ENCODE results near the gene ARHGEF25. TPM values are rescaled to one million over a fixed set of nuclear protein-coding genes. Genes with fewer than 3 reads are reported as not detected.

The ARHGEF25 gene
- total RNA-seq, 1 donor: 48.4 TPM

- no peak for DNase-seq (ENCODE audit: low read depth)
- H3K4me3 ChIP-seq (ENCODE audit: low read depth, low read length): no peak overlapping the region
- TF ChIP-seq, protein P1, sequence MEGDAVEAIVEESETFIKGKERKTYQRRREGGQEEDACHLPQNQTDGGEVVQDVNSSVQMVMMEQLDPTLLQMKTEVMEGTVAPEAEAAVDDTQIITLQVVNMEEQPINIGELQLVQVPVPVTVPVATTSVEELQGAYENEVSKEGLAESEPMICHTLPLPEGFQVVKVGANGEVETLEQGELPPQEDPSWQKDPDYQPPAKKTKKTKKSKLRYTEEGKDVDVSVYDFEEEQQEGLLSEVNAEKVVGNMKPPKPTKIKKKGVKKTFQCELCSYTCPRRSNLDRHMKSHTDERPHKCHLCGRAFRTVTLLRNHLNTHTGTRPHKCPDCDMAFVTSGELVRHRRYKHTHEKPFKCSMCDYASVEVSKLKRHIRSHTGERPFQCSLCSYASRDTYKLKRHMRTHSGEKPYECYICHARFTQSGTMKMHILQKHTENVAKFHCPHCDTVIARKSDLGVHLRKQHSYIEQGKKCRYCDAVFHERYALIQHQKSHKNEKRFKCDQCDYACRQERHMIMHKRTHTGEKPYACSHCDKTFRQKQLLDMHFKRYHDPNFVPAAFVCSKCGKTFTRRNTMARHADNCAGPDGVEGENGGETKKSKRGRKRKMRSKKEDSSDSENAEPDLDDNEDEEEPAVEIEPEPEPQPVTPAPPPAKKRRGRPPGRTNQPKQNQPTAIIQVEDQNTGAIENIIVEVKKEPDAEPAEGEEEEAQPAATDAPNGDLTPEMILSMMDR (IDR thresholded peaks at IDR 0.05; ENCODE audit: insufficient read depth, low read depth, low read length): no peak
Measured at GRCh38 chr12:57622293-57623245, 11.3 kb downstream of the ARHGEF25 start.

DNA sequence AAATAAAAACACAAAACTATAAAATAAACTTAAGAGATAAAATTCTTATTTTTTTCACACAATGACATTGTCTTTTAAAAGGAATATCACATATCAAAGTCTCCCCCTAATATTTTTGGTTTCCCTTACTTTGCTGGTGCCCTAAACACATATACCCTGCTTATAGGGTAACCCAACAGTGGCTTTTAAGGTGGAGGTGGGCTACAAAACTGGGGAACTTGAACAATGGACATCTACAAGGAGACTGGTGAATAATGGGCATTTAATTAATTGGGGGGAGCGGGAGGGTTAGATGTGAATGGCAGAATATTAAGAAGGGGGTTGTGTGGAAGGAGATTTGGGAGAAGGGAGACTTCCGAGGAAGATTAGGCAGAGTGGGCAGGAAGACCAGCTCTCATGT, 12.2 kb downstream of the ARHGEF25 start:
- no peak for DNase-seq (ENCODE audit: low read depth)
- no peak overlapping the region for H3K4me3 ChIP-seq (ENCODE audit: low read depth, low read length)
- TF ChIP-seq, protein P1 (IDR thresholded peaks at IDR 0.05; ENCODE audit: insufficient read depth, low read depth, low read length): no peak

- no peak for DNase-seq (ENCODE audit: low read depth)
- TF ChIP-seq, protein P1 (IDR thresholded peaks at IDR 0.05; ENCODE audit: insufficient read depth, low read depth, low read length): no peak
Measured at GRCh38 chr12:57623811-57624390, 12.7 kb downstream of the ARHGEF25 start.

DNA sequence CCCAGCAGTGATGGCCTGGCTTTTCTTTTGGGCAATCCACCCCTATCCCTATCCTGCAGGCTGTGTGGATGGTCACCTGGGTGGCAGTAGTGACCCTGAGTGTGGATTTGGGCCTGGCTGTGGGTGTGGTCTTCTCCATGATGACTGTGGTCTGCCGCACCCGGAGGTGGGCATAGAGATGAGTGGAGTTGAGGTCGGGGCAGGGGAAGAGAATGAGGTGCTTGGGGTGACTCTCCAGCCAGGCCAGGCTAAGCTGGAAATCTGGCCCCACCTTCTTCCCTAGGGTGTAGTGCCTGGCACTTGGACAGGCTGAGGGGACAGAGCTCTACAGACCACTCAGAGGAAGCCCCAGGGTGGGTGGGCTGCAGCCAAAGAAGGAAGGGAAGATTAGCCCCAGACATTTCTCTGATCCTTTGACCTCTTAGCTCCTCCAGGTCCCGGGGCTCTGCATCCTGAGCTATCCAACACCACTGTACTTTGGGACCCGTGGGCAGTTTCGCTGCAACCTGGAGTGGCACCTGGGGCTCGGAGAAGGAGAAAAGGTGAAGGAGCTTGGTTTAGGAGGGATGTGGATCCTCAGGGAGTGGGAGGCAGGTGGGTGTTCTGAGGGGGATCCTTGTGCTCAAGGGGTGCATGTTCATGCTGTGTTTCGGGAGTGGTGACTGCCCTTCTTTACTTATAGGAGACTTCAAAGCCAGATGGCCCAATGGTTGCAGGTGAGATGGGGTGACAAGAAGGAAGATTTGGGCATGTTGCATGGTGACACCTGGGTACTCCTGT, 13.4 kb downstream of the ARHGEF25 start:
- no peak for DNase-seq (ENCODE audit: low read depth)
- TF ChIP-seq, protein P1 (IDR thresholded peaks at IDR 0.05; ENCODE audit: insufficient read depth, low read depth, low read length): no peak
- H3K4me3 ChIP-seq (ENCODE audit: low read depth, low read length): no peak overlapping the region

More at GRCh38 chr12:57623811-57624390, 12.7 kb downstream of the ARHGEF25 start:
- H3K4me3 ChIP-seq (ENCODE audit: low read depth, low read length): no peak overlapping the region

DNA sequence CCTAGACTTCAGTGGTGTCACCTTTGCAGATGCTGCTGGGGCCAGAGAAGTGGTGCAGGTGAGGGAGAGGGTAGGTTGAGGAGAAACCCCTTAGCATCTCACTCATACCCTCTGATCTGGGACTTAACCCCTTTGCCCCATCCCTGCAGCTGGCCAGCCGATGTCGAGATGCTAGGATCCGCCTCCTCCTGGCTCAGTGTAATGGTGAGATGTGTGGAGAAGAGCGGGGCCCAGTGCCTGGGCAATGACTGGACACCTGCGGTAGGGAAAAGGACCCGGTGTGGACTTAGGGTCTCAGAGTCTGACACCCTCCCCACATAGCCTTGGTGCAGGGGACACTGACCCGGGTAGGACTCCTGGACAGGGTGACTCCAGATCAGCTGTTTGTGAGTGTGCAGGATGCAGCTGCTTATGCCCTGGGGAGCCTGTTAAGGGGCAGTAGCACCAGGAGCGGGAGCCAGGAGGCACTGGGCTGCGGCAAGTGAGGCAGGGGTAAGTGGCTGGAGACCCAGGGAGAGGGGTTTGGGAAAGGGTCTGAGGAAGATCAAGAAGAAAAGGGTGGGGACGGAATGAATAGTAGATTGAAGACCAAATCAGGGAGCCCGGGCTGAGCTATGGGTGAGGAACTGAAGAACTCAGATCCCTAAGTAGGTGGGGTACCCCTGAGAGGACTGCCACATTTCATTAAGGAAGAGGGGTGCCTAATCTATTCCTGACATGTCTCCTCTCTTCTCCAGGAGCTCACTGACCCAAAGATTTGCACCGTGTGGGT, 14.2 kb downstream of the ARHGEF25 start:
- DNase-seq (ENCODE audit: low read depth): no peak
- H3K4me3 ChIP-seq (ENCODE audit: low read depth, low read length): no peak overlapping the region
- TF ChIP-seq, protein P1 (IDR thresholded peaks at IDR 0.05; ENCODE audit: insufficient read depth, low read depth, low read length): no peak

Data from fibroblast of villous mesenchyme (primary cell).